CD4-positive, alpha-beta T cell treated with Interleukin-4 for 1 hour (primary cell): ENCODE results near the gene SLC37A4.
"Not testable (repeated sequence)": the region's sequence is repeated elsewhere in the genome, so short reads cannot be mapped to it uniquely, and the experiment has no call there.

ENCODE experiments used
- DNase-seq, 2 donors: peaks; one replicate each; pipeline ENCODE4 v3.0.0-alpha.2; 2020 to 2022

Gene SLC37A4

DNA sequence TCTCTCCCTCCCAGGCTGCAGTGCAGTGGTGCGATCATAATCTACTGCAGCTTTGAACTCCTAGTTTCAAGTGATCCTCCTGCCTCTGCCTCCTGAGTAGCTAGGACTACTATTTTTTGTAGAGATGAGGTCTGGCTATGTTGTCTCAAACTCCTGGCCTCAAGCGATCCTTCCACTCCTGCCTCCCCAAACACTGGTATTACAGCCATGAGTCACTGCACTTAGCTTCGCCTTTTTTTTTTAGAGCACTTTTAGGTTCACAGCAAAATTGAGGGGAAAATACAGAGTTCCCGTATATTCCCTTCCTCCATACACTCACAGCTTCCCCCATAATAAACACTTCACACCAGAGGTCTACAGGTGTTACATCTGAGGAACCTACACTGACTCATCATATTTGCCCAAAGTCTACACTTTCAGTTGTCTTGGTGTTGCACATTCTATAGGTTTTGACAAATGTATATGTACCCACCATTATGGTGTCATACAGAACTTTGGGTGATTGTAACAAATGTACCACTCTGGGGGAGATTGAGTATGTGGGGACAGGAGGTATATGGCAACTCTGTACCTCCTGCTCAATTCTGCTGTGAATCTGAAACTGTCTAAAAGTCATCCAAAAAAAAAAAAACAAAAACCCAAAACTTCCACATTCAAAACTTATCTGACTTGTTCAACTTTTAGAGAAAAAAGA is 11.3 kb upstream of the SLC37A4 start:
- DNase-seq, result no peak

DNA sequence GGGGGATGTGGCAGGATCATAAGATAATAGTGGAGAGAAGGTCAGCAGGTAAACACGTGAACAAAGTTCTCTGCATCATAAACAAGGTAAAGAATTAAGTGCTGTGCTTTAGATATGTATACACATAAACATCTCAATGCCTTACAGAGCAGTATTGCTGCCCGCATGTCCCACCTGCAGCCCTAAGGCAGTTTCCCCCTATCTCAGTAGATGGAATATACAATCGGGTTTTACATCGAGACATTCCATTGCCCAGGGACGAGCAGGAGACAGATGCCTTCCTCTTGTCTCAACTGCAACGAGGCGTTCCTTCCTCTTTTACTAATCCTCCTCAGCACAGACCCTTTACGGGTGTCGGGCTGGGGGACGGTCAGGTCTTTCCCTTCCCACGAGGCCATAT is 8.8 kb upstream of the SLC37A4 start:
- not testable (repeated sequence) for DNase-seq

DNA sequence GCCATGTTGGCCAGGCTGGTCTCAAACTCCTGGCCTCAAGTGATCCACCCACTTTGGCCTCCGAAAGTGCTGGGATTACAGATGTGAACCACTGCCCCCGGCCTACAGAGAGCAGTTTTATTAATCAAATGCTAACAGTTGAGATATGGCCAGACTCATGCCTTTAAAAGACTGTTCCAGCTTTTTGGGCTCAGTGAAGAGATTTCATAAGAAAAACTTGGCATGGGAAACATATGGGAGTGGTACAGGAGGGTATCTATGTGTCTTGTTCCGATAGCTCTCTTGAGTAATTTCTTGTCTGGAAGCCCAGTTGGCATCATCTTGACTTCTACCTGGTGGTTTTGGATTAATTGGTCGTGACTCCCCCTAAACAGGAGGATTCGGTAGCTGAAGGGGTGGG is 8.2 kb upstream of the SLC37A4 start:
- no peak for DNase-seq

DNA sequence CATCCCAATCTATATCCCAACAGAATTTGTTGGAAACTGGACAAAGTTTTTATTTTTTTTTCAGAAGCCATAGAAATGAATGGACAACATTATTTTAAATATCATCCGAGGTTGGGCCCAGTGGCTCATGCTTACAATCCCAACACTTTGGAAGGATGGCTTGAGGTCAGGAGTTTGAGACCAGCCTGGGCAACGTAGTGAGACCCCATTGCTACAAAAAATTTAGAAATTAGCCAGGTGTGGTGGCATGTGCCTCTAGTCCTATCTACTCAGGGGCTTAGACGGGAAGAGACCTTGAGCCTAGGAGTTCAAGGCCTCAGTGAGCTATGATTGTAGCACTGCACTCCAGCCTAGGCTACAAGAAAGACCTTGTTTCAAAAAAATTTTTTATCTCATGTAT is 4.1 kb upstream of the SLC37A4 start:
- DNase-seq, result no peak

DNA sequence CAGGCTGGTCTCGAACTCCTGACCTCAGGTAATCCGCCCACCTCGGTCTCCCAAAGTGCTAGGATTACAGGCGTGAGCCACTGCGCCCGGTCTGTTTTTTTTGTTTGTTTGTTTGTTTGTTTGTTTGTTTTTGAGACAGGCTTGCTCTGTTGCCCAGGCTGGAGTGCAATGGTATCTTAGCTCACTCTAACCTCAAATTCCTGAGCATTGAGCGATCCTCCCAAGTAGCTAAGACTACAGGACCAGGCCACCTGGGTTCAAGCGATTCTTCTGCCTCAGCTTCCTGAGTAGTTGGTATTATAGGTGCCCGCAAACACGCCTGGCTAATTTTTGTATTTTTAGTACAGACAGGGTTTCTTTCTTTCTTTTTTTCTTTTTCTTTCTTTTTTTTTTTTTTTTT is 2.7 kb upstream of the SLC37A4 start:
- DNase-seq, result not testable (repeated sequence)

DNA sequence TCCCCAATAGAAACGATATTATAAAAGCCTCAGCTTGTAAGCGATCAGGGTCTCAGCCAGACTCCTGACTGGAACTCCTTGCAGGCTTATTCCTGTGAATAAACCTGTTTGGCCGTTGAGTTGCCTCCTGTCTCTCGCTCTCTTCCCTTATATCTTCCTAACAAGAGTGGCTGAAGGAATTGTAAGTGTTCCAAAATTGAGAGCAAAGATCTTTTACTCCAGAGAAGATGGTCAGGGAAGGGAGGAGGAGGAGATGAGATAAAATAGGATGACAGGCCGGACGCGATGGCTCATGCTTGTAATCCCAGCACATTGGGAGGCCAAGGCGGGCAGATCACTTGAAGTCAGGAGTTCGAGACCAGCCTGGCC is 1.2 kb upstream of the SLC37A4 start:
- no peak for DNase-seq

DNA sequence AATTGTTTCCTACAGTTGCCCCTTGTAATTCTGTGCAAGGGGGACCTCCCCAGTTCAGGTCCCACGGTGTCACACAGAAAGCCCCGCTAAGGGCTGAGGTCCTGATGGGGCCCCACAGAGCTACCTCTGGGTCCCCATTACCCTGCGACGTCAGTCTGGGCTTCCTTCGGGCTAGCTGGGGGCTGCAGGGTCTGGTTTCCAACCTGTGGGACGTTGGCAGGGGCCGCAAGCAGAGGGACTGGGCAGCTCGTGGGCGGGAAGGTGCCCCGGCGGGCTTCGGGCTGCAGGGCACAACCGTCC is 698 bp downstream of the SLC37A4 start:
- no peak for DNase-seq

DNA sequence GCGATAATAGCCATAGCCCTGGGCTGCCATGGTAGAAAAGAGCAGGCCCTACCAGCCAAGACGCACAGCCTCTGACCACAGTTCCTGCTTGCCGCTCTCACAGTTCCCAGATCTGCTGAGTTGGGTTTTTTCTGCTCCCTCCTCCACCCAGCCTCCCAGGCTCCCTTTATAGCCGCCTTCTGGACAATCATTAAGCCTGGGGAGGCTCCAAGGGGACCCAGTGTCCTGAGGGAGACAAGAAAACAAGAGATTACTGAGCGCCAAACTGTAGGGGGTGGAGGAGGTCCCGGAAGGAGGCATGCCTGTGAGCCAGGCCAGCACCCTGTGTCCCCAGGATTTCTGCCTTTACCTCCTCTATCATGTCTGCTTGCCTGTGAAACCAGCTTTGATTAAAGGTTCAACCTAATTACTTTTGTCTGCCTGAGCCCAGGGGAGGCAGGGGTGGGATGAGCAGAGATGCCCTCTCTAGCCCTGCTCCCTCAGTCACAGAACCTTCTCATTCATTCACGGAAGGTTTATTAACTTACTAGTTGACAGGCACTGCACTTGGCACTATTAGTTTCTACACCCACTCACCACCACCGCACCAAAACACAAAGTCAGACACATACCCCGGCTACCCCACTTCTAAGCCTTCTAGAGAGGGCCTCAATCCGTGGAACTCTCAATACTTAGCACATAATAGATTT is 1.2 kb downstream of the SLC37A4 start:
- no peak for DNase-seq

DNA sequence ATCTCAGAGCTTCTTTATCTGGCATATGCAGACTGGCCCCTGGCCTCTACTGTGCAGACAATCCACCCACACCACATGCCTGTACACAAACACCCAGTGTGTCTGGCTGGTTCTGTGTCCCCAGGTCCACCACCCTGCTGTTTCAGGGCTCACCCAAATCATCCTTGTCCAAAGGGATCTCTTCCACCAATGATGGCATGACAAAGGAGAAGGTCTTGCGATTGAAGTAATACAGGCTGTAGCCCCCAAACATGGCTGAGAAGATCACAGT is 1.7 kb downstream of the SLC37A4 start:
- no peak for DNase-seq

DNA sequence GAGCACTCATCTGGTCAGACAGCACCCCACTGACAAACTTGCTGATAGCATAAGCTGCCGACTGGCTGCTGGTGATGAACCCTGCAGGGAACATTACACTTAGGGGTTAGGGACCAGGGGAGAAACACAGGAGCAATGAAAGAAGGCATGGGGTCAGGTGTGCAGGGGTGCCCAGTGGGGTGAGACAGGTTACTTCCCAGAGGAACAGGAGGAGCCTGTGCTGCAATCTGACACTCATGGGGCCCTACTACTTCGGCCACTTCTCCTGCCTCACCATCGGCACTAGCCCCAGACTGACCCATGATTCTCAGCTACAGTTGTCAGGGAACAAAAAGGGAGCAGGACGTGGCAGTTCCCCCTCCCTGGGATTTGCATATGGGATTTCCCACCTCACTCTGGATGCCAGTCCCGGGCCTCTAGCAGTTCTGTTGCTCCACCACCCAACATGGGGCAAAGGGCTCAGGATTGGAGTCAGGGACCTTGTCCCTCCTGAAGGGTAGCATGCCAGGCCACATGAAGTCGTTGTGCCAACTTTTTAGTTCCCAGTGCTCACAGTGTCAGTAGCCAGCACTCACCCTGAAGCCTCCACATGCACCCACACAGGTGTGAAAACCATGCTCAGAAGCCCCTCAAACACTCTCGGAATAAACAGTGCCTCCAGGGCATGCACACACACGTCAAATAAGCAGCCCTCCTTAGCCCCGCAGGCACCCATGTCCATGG is 2.2 kb downstream of the SLC37A4 start:
- DNase-seq, result no peak

DNA sequence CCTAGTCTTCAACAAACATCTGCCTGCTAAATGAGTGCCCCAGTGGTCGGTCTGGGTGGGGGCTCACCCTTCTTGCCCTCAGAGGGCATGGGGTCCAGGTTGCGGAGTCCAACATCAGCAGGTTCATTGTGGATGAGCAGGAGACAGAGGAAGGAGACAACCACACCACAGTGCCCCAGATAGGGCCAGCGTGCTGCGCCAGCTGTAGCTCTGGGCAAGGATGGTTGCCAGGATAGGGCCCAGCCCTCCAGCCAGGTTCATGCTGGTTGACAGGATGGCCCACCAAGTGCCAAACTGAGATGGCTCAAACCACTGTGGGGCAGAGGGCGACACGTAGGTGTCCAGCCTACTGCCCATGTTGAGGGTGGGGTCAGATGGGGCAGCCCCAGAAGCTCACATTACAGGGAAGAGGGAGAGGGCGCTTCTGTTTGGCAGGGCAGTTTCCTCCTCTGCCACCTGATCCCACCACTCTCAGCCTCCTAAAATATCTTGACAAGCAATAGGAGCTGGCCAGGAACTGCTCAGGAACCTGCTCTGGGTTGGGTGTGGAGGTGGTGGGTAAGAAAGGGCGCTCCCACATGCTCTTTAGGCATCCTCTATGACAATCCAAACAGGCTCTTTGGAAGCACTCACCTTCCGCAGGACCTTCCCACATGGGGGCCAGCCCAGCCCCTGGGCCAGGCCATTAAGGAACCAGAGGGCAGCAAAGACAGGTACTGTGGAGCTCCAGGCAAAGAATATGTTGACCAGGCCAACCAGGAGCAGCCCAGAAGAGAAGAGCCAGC is 2.9 kb downstream of the SLC37A4 start:
- no peak for DNase-seq

DNA sequence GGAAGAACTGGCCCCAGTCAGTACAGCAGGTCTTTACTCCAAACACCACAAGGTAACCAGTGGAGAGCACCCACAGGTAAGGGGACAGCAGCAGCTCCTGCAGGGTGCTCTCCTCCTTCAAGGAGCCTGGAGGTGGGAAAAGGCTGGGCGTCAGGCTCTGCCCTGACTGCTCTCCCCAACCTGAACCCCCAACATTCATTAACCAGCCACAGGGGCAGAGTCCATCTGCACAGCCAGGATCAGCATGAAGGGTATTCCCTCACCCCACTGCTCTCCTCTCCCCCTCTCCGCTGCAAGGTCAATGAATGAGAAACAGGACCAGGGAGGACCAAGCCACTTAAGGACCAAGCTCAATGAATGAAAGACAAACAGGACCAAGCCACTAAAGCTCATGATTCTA is 3.7 kb downstream of the SLC37A4 start:
- DNase-seq, result no peak

DNA sequence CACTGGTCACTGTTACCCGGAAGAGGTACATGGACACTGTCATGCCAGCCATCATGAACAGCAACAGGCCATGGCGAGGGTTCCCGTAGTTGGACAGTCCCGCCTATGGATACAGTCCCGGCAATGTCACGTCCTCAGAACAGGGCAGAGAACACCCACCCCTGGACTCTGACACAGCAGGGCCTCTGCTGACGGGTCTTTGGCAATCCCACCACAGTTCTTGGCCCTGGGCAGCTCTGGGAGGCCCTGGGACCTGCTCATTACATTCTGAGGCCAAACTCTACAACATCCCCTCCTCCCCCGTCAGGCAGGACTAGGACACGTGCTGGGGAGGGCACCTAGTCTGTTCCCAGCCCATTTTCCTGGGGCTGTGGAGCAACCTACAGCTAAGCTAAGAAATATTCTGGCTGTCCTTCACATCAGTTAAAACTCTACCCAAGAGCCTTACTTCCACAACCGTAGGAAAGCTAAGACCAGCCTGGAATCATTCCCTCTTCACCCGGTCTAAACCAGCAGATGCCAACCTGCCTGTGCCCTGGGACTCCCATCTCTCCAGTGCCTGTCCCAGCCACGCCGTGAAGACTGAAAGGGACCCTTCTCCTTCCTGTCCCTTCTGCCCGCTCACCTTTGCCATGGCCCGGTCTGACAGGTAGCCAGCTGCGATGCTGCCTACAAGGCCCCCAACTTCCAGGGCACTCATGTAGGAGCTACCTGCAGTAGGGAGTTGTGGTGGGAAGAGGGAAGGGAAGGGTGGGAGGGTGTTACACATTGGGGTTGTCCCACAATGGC is 4.5 kb downstream of the SLC37A4 start:
- DNase-seq, result no peak

DNA sequence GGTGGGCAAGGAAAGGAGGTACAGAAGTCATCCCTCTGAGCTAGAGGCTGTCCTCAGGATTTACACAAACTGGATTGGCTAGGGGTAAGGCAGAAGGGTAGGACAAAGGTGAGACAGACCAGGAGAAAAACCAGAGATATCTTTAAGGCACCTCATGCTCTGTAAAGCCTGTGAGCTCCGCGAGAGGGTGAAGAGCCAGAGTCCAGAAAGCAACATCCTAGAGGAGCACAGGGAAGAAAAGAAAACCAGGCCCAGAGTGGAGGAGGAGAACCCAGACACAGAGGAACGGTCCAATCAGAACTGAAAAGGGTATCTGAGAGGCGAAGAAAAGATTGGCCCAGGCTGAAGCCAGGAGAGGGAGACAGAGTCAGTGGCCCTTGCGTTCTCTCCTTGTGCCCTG is 5.1 kb downstream of the SLC37A4 start:
- no peak for DNase-seq

DNA sequence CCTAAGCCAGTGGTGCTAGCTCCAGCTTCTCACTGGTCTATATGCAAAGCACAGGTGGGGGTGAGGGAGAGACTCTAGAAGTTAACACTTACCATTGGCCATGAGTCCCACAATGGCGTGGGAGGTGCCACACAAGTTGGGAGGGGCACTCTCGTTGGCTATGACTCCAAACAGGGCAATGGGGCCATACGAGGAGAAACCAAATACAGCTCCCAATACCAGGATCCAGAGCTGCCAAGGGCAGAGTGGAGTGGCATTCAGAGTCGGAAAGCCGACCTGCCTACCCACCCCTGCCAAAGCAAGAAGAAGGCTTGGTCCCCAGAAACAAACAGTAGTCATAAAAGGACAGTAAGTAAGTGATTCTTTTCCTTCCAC is 5.6 kb downstream of the SLC37A4 start:
- DNase-seq, result no peak

DNA sequence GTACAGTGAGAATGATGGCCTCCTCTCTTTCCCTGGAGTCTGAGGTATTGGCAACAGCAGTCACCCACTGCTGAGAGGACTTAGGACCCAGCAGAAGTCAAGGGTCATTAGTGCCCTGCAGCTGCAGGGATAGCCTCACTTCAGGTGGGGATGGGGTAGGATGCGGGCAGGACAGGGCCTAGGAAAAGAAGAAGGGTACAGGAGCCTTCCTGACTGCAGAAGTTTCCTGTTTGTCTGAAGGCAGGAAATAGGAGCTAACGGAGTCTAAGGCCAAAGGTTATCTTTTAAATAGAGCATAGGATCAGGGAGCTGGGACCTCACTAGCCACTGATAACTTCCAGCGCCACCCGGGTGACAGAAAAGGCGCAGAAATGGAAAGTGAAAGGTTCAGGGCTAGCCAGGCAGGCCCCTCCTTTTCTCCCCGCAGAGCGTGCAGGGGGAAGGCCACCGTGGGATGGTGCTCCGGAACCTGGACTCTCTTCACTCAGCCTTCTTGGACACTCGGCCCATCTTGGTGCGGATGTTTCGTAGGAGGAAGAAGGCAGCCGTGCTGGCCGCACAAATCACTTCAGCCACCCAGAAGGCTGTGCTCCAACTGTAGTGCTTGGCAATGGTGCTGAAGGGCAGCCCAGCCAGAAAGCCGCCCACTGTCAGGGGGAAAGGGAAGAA is 6.1 kb downstream of the SLC37A4 start:
- no peak for DNase-seq

DNA sequence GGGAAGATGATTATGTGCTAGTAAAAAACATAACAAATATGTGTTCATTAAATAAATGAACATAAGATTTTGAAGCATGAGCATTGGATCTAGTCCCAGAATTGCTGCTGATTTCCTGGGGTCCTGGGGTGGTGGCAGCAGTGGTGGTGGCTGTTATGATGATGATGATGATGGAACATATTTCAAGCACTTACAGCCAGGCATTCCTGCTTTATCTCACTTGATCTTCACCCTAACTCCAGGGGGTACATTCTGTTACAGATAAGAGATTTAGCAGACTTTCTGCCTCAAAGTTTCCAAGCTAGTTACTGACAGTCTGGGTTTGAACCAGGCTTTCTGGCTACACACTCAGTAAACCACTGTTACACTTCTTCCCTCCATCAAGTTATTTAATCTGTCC is 6.9 kb downstream of the SLC37A4 start:
- DNase-seq, result no peak

DNA sequence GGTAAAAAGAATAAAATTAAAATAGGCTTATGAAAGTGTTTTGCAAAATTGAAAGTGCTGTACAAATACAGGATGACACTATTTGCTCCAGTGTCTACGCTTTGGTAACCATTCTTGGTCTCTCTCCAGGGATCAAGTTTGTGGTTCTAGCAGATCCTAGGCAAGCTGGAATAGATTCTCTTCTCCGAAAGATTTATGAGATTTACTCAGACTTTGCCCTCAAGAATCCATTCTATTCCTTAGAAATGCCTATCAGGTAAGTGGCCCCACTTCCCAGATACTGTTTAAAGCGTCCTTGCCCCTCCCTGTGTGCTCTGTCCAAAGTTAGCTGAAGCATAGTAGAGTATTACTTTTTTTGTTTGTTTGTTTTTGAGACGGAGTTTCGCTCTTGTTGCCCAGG is 9.0 kb downstream of the SLC37A4 start:
- DNase-seq, result no peak

DNA sequence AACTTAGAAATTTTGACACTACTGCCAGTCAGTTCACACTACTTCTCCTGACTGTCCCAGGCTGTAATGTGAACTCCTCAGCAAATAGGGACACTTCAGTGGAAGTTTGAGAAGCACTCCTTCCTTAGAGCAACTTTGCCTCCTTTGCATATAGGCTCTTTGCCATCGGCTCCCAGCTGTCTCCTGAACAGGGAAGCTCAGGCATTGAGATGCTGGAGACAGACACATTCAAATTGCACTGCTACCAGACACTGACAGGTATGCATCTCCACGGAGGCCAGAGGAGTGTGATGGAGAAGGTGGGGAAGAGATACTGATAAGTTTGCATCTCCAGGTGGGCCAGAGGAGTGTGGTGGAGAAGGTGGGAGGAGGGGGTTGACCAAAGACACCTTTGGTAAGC is 10.7 kb downstream of the SLC37A4 start:
- no peak for DNase-seq

DNA sequence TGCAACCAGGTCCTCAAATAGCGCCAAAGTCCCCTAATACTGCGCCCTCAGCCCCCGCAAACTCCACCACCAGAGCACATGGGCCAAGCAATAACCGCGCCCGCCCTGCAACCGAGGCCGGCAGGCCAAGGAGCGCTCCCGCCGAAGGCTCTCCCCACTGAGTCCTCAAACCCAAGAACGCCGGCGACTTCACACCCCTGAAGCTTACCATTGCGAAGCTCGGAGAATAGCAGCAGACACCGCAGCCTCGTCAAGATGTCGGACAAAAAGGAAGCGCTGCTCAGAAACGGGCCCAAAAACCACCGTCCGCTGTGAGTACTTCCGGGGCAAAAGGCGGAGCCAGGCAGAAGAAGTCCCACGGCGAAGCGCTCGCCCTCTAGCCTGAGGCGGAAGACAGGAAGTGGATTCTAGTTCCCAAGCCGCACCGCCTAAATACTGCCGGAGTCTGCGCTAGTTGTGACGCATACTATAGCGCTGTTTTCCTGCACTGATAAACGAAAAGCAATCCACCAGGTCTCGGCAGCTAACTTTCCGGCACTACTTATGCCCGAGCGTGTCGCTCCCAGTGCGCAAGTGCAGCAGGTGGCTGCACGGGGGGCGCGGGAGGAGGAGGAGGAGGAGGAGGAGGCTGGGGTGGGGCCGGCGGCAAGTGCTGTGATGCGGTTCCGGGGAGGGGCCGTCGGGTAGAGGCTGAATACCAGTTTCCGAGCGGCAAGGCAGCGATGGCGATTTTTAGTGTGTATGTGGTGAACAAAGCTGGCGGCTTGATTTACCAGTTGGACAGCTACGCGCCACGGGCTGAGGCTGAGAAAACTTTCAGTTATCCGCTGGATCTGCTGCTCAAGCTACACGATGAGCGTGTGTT is 12.4 kb downstream of the SLC37A4 start, which contains the start of the genes RPS25 and TRAPPC4:
RPS25 (minus strand) TSS at position 270 of the 865 bp plus-strand sequence; CDS start at position 211, 59 bp downstream.
TRAPPC4 (plus strand) TSS at position 693 of the 865 bp plus-strand sequence; CDS start at position 723, 30 bp downstream.
- peak; percentile 96 for DNase-seq

DNA sequence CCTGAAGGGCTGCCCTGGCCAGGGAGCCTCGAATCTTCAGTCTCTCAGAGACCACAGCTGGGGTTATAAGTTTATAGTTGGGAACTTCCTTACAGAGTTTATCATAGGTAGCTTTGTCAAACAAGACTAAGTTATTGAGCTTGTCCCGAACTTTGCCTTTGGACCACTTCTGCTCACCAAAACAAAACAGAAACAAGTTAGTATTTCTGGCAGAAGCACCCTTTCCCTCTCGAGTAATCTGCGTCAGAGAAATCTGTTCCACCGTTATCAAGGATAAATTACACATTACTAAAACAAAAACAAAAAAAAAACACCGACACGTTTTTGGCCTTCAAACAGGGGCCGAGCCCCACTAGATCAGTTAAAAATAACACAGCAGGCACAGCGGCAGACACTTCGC is 13.3 kb downstream of the SLC37A4 start:
- not testable (repeated sequence) for DNase-seq
